Heart left ventricle (tissue), 16 donors: ENCODE measurements around the gene ANAPC2. TPM values are rescaled to one million over a fixed set of nuclear protein-coding genes. Genes with fewer than 3 reads are reported as not detected.
A peak's percentile ranks its signal among the peaks of the same experiment; 100 is the strongest.

ENCODE experiments used
- ATAC-seq, 4 donors: fragments of 200-7000 bp; cut with Tn5 transposase; one replicate each; pipeline ENCODE4 v1.9.1; 2020 to 2022; ENCODE audit warnings: moderate library complexity in 4 of 4, mild to moderate bottlenecking in 3 of 4, moderate number of reproducible peaks in 1 of 4
- DNase-seq, 5 donors: peaks; one replicate each; pipeline ENCODE4 v3.0.0-alpha.2; 2020
- H3K27ac ChIP-seq, 12 donors: fragments of 200-600 bp; sonication (generic) in 4 of 12; one replicate each; pipeline versions ENCODE4 v1.5.0 to v1.8.0; 2016 to 2022; ENCODE audit warnings: mild to moderate bottlenecking in 2 of 12
- H3K27me3 ChIP-seq, 9 donors: fragments of 200-600 bp; sonication (generic) in 2 of 9; one replicate each; pipeline versions ENCODE4 v1.5.1 to v1.8.0; 2016 to 2022; ENCODE audit warnings: mild to moderate bottlenecking in 3 of 9
- H3K36me3 ChIP-seq, 9 donors: fragments of 200-600 bp; sonication (generic) in 2 of 9; one replicate each; pipeline versions ENCODE4 v1.5.0 to v1.8.0; 2018 to 2022; ENCODE audit warnings: mild to moderate bottlenecking in 2 of 9
- H3K4me1 ChIP-seq, 12 donors: fragments of 200-600 bp; sonication (generic) in 4 of 12; one replicate each; pipeline versions ENCODE4 v1.5.0 to v1.8.0; 2016 to 2022; ENCODE audit warnings: mild to moderate bottlenecking in 3 of 12
- H3K4me3 ChIP-seq, 12 donors: fragments of 200-600 bp; sonication (generic) in 4 of 12; one replicate each; pipeline versions ENCODE4 v1.5.0 to v1.8.0; 2017 to 2022; ENCODE audit warnings: mild to moderate bottlenecking in 9 of 12, moderate library complexity in 4 of 12
- H3K9me3 ChIP-seq, 12 donors: fragments of 200-600 bp; sonication (generic) in 4 of 12; one replicate each; pipeline versions ENCODE4 v1.5.0 to v1.8.0; 2016 to 2022; ENCODE audit warnings: mild to moderate bottlenecking in 1 of 12
- CTCF ChIP-seq, 12 donors: fragments of 200-600 bp; sonication (generic) in 4 of 12; IDR thresholded peaks; one replicate each; pipeline versions ENCODE4 v1.5.0 to v1.8.0; 2018 to 2022; ENCODE audit warnings: antibody characterized with exemption in 12 of 12, mild to moderate bottlenecking in 5 of 12
- POLR2A ChIP-seq, 2 donors: fragments of 450-650 bp; IDR thresholded peaks; one replicate each; pipeline ENCODE4 v1.6.1; 2017; ENCODE audit warnings: antibody characterized with exemption in 2 of 2, mild to moderate bottlenecking in 2 of 2, moderate library complexity in 2 of 2
- WGBS, 4 donors: extraction: QIAGEN DNeasy Blood & Tissue Kit in 2 of 4; methylation state at CpG; one replicate each; pipeline versions ENCODE4 v1.1.5 to v1.1.7; 2013 to 2018; 5-methylcytosine and 5-hydroxymethylcytosine counted together
- intact Hi-C, 10 donors: fragments of 100-400 bp; cut with DNase I; formaldehyde crosslinking; loops; one replicate each; pipeline versions ENCODE4 v1.11.1 to v1.14.2; 2022
- polyA plus RNA-seq, 2 donors: library from polyadenylated mRNA; stranded (reverse); fragments of 200-250 nt; gene quantifications; one replicate each; pipeline ENCODE4 v1.2.3, GENCODE V29; 2013
- total RNA-seq, 9 donors: library from RNA; depleted of rRNA in 2 of 9; stranded (reverse); fragments of >200 nt in 2 of 9; fragmentation: NEBNext Ultra II Directional in 3 of 9; extraction: Animal tissue kit (Norgen Biotek cat#: 25700) in 3 of 9; gene quantifications; one replicate each; pipeline versions ENCODE4 v1.1.0 to v1.2.4, GENCODE V29; 2016 to 2023
- donor health status: ischemic (EF 13 %, LVEDD 7.1; RV severe dilation, severe dysfunction).
- donor health status: healthy with polysubstance abuse.
- donor health status: DM: no; HTN: yes; CAD: no.
- donor health status: DM: no; HTN: no; CAD: no.
- donor health status: ischemic (EF 25% LVEDD 6.9; RV normal size, moderate dysfunction).
- donor health status: ischemic (EF 25% LVEDD 5.7; RV mildly dilated, moderate dysfunction).
- donor health status: healthy.
- donor health status: DM: yes; HTN: yes; CAD: no.
- donor health status: ischemic (EF 35%, LVEDD 5.7; RV mildly dilated, moderate dysfunction).
- donor health status: nonischemic (EF 11% LVEDD 7.7; RV severe dilation, severe dysfunction).
- donor health status: DM: yes; HTN: yes; CAD: no.
- donor health status: PGD.
- donor health status: ischemic (EF 29% LVEDD 5.4; RV normal size, mild dysfunction).
- donor health status: nonischemic (EF 23%, LVEDD 6.1; RV moderate dilation, normal function).

ANAPC2 gene
- total and polyA plus RNA-seq, 11 donors, result 14.3 to 35.9 (median 28.9) TPM

DNA sequence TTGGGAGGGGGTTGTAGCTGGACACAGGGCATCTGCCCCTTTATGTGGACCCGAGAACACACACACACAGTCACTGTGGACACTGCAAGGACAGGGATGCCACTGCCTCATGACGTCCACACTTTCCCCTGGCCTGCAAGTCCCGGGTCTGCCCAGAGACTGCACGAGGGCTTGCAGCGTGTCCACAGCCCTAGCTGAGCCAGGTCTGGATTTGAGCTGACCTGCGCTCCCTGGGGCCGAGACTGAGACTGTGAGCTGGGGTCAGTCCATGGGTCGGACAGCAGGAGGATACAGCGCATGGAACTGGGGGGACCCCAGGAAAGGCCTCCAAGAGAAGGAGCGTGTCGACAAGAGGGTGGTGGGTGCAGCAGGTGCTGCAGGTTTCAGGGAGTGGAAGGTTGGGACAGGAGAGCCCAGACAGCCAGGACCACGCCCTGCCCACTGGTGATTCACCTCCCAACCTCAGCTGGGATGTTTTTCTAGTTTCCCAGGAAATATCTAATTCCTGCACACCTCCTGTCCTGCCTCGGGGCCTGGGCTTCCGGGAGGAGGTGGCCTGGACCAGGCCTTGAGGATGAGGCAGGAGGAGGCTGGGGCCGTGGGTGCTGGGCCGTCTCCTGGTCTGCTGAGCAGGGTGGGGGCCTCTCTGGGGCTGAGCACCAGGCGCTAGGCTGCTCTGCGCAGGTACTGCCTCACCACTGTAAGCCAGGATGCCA lies 38.1 kb upstream of the ANAPC2 start:
- no peak overlapping the region for H3K4me3 ChIP-seq
- no peak overlapping the region for H3K27ac ChIP-seq
- peaks cover 8 to 37% (median 27%) of the 10 kb centered on the region in 9 donors for H3K27me3 ChIP-seq
- 70 to 74% (median 72%) methylated on average over 13 to 18 of the region's 18 CpGs for WGBS, 4 donors
- H3K36me3 ChIP-seq, result no peaks in the 10 kb centered on the region
- no peaks in the 10 kb centered on the region for H3K9me3 ChIP-seq
- DNase-seq (peak in 1 of 5 donors; percentile 23), ATAC-seq (no peak)
- no peak for TF ChIP-seq POLR2A (IDR thresholded peaks at IDR 0.05)
- no peak for TF ChIP-seq CTCF (IDR thresholded peaks at IDR 0.05)
- intact Hi-C loops, result loop anchor here (1.0 to 10.0 kb wide), 10 partner anchors 34 to 442 kb away; partner anchors contain the start of genes ANAPC2 (in 4 of the 10) and SSNA1 (in 4 of the 10)
- peaks cover 0 to 29% (median 15%) of the 10 kb centered on the region in 12 donors for H3K4me1 ChIP-seq

DNA sequence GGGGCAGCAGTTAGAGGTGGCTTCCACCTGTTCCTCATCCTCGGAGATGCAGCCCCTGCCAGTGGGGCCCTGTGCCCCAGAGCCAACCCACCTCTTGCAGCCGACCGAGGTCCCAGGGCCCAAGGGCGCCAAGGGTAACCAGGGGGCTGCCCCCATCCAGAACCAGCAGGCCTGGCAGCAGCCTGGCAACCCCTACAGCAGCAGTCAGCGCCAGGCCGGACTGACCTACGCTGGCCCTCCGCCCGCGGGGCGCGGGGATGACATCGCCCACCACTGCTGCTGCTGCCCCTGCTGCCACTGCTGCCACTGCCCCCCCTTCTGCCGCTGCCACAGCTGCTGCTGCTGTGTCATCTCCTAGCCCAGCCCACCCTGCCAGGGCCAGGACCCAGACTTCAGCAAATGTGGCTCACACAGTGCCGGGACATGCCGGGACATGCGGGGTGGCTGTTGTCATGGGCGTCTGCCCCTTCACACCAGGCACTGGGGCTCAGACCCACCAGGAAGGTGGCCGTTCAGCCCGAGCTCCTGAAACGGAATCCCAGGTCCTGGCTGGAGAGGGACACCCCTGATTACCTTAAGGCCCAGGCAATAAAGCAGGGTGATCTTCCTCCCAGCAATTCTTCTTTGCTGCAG lies 37.5 kb upstream of the ANAPC2 start:
- Histone ChIP-seq H3K36me3 (no peaks in the 10 kb centered on the region), H3K4me3 (no peak overlapping the region), H3K4me1 (peaks cover 0 to 35% (median 15%) of the 10 kb centered on the region in 12 donors), H3K27ac (no peak overlapping the region), H3K9me3 (no peaks in the 10 kb centered on the region), H3K27me3 (peaks cover 8 to 31% (median 20%) of the 10 kb centered on the region in 9 donors)
- WGBS, 4 donors, result 70 to 85% (median 82%) methylated on average over 5 to 21 of the region's 21 CpGs
- ATAC-seq, result no peak
- intact Hi-C loops, result loop anchor here (2.0 to 10.0 kb wide), 9 partner anchors 34 to 441 kb away; partner anchors contain the start of genes ANAPC2 (in 4 of the 10) and SSNA1 (in 4 of the 10)
- DNase-seq, result no peak
- no peak for TF ChIP-seq CTCF (IDR thresholded peaks at IDR 0.05)
- no peak for TF ChIP-seq POLR2A (IDR thresholded peaks at IDR 0.05)

DNA sequence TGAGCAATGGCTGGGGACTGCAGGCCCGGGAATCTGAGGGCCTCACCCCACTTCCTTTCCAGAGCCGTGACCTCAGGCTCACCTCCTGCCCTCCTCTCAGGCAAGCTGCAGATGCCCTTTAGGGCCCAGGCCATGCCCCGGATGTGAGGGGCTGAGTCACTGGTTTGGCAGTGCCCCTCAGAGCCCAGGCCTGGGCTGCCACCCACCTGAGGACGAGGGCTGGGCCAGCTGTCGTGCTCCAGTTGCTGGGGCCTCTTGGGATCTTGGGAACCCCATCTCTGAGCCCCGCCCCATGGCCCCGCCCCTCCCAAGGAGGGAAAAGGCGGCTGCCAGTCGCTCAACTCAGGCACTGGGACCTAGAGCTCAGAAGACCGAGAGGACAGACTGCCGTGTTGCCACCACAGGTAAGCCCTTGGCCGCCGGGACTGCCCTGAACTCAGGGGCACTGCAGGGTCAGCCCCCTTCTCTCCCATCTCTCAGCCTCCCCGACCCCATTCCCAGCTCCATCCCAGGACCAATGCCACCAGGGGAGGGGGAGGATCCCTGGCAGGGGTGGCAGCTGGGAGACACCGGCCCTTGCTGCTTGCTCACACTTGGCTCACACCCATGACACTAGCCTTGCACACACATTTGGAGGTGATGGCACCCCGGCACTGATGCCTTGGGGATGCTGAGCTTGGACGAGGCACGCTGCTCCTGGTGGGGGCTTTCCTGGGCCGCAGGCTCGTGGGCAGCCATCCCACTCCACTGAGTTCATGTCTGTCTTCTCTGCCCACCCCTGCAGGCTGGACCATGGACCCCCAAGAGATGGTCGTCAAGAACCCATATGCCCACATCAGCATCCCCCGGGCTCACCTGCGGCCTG lies 36.7 kb upstream of the ANAPC2 start, which contains the start of gene CYSRT1:
CYSRT1 (plus strand) TSS at position 345 of the 865 bp plus-strand sequence; CDS start at position 793, 448 bp downstream.
- 52 to 60% (median 56%) methylated on average over 6 to 23 of the region's 23 CpGs for WGBS, 4 donors
- no peaks in the 10 kb centered on the region for H3K9me3 ChIP-seq
- intact Hi-C loops, result loop anchor here in 9 of 10 donors (5.0 to 10.0 kb wide), 6 partner anchors 33 to 440 kb away; partner anchors contain the start of genes ANAPC2 (in 6 of the 9) and SSNA1 (in 6 of the 9)
- H3K27ac ChIP-seq, result peak within 1 kb of the TSS in 8 of 12 donors; percentile 83 to 95 (median 94)
- H3K27me3 ChIP-seq, result peaks cover under 1 to 25% (median 13%) of the 10 kb centered on the region in 9 donors
- no peaks in the 10 kb centered on the region for H3K36me3 ChIP-seq
- ATAC-seq (no peak), DNase-seq (peak in 1 of 5 donors; percentile 30)
- TF ChIP-seq CTCF (IDR thresholded peaks at IDR 0.05) (no peak), POLR2A (IDR thresholded peaks at IDR 0.05) (no peak)
- peak within 1 kb of the TSS in 11 of 12 donors; percentile 50 to 92 (median 74) for H3K4me3 ChIP-seq
- peaks cover 0 to 35% (median 15%) of the 10 kb centered on the region in 12 donors for H3K4me1 ChIP-seq
